Panc1 (cell line): Measurements from ENCODE around the gene OR10R2. TPM values are rescaled to one million over a fixed set of nuclear protein-coding genes. Genes with fewer than 3 reads are reported as not detected.

Source experiments
- ATAC-seq: fragments of 200-7000 bp; cut with Tn5 transposase; 2 replicates; pipeline ENCODE4 v1.9.1; 2020; ENCODE audit warnings: mild to moderate bottlenecking, moderate library complexity
- BruUV-seq: library from RNA; stranded (reverse); fragments of 400-500 nt; replicated peaks from 2 replicates; lab custom pipeline; 2021; lab: Mats Ljungman, UMichigan
- CTCF ChIA-PET: fragments of 300-600 bp; sonication (Branson Sonifier 250); formaldehyde crosslinking; loops from one replicate; lab custom pipeline; 2022; ENCODE audit warnings: antibody characterized with exemption; lab: Charles Lee
- POLR2A ChIA-PET: fragments of 300-600 bp; sonication (Branson Sonifier 250); formaldehyde crosslinking; loops from one replicate; lab custom pipeline; 2022; ENCODE audit warnings: antibody characterized with exemption; lab: Charles Lee
- DNase-seq: peaks from one replicate; pipeline ENCODE4 v3.0.0-alpha.2; 2010; ENCODE audit warnings: low read depth, low spot score
- H3K27ac ChIP-seq: 2 replicates; pipeline ENCODE4 v1.5.1; 2011; ENCODE audit warnings: mild to moderate bottlenecking, low read length, inconsistent platforms
- H3K27me3 ChIP-seq: fragments of 200-500 bp; sonication (Bioruptor generic); 2 replicates; pipeline ENCODE4 v1.6.0; 2014; ENCODE audit warnings: low read length, inconsistent platforms; ENCODE audit not compliant: control insufficient read depth, insufficient read depth
- H3K36me3 ChIP-seq: fragments of 200-500 bp; sonication (Bioruptor generic); 2 replicates; pipeline ENCODE4 v1.5.1; 2014; ENCODE audit warnings: inconsistent platforms, mild to moderate bottlenecking, low read length, moderate library complexity; ENCODE audit not compliant: control insufficient read depth, insufficient read depth
- H3K4me1 ChIP-seq: 2 replicates; pipeline ENCODE4 v1.5.1; 2011; ENCODE audit warnings: inconsistent platforms, mild to moderate bottlenecking, low read length, moderate library complexity; ENCODE audit not compliant: control insufficient read depth, insufficient read depth
- H3K4me3 ChIP-seq, 2 experiments: 2 replicates each; pipeline ENCODE4 v1.5.1; 2011 to 2012; ENCODE audit warnings: low read depth in 2 of 2, low read length in 2 of 2, mild to moderate bottlenecking in 2 of 2, inconsistent platforms in 1 of 2, moderate library complexity in 1 of 2
- H3K9me3 ChIP-seq: fragments of 200-500 bp; sonication (Bioruptor generic); 2 replicates; pipeline ENCODE4 v1.5.1; 2014; ENCODE audit warnings: low read depth, mild to moderate bottlenecking, inconsistent platforms, low read length, moderate library complexity; ENCODE audit not compliant: control insufficient read depth, insufficient read depth
- CTCF ChIP-seq: fragments of 450-650 bp; IDR thresholded peaks from 2 replicates; pipeline ENCODE4 v1.5.1; 2017; ENCODE audit warnings: mild to moderate bottlenecking
- POLR2AphosphoS5 ChIP-seq: IDR thresholded peaks from 2 replicates; pipeline ENCODE4 v1.6.1; 2012; ENCODE audit warnings: mild to moderate bottlenecking, low read depth, low read length, moderate library complexity
- REST ChIP-seq, 2 experiments: IDR thresholded peaks; 2 replicates each; pipeline ENCODE4 v1.6.1; 2011 to 2012; ENCODE audit warnings: low read depth in 2 of 2, control low read depth in 1 of 2, low read length in 1 of 2, mild to moderate bottlenecking in 1 of 2, moderate library complexity in 1 of 2; ENCODE audit not compliant: insufficient read depth in 1 of 2
- TCF7L2 ChIP-seq: IDR thresholded peaks from 2 replicates; pipeline ENCODE4 v1.6.1; 2011; ENCODE audit warnings: mild to moderate bottlenecking, low read depth, low read length, inconsistent platforms
- in situ Hi-C: cut with HindIII; loops from 2 replicates; pipeline ENCODE4 v1.10.0; 2016; ENCODE audit warnings: low sequenced_read_pairs, low pct_unique_long_range_greater_than_20kb
- intact Hi-C: fragments of 100-400 bp; cut with micrococcal nuclease; formaldehyde crosslinking; loops from one replicate; pipeline ENCODE4 v1.10.0; 2022; ENCODE audit not compliant: unreplicated experiment
- total RNA-seq: library from RNA; stranded (reverse); gene quantifications from one replicate; pipeline ENCODE4 v1.2.1, GENCODE V29; 2021; ENCODE audit not compliant: unreplicated experiment

OR10R2 gene
- total RNA-seq, 1 experiment from 2014 or later = not detected

GRCh38 chr1:158520021-158520420, 48.0 kb downstream of the OR10R2 start:
- ChIA-PET CTCF (no interaction called here), POLR2A (no interaction called here)
- ATAC-seq (no peak), DNase-seq (no peak)
- no peak for TF ChIP-seq REST (IDR thresholded peaks at IDR 0.05; ENCODE audit: insufficient read depth in 1 of 2, low read depth in 2 of 2, low read length in 1 of 2)
- TF ChIP-seq CTCF = no peak
- TF ChIP-seq TCF7L2 = no peak
- H3K36me3 ChIP-seq = no peaks in the 10 kb centered on the region
- no TSS peak for BruUV-seq
- intact Hi-C loops (no loop called here), in situ Hi-C loops (no loop called here)
- no peak overlapping the region for H3K4me3 ChIP-seq
- no peaks in the 10 kb centered on the region for H3K4me1 ChIP-seq
- no peak overlapping the region for H3K27ac ChIP-seq
- H3K9me3 ChIP-seq = no peaks in the 10 kb centered on the region
- H3K27me3 ChIP-seq = no peaks in the 10 kb centered on the region

GRCh38 chr1:158520955-158521665, 49.1 kb downstream of the OR10R2 start:
- CTCF ChIA-PET = no interaction called here
- Histone ChIP-seq H3K27me3 (no peaks in the 10 kb centered on the region), H3K36me3 (no peaks in the 10 kb centered on the region), H3K4me3 (no peak overlapping the region), H3K4me1 (no peaks in the 10 kb centered on the region), H3K27ac (no peak overlapping the region), H3K9me3 (no peaks in the 10 kb centered on the region)
- ATAC-seq = no peak
- no peak for DNase-seq
- intact Hi-C loops (no loop called here), in situ Hi-C loops (no loop called here)
- no TSS peak for BruUV-seq
- TF ChIP-seq CTCF (no peak), POLR2AphosphoS5 (no peak), TCF7L2 (no peak), REST (IDR thresholded peaks at IDR 0.05; ENCODE audit: insufficient read depth in 1 of 2, low read depth in 2 of 2, low read length in 1 of 2) (no peak)
- POLR2A ChIA-PET = no interaction called here
